GM12892 (cell line): ENCODE results near the gene LYRM4.

Experiments
- POLR2A ChIP-seq: IDR thresholded peaks from 2 replicates; pipeline ENCODE4 v1.6.1; 2011; ENCODE audit warnings: low read depth, low read length, control low read depth
- TAF1 ChIP-seq: IDR thresholded peaks from 2 replicates; pipeline ENCODE4 v1.6.1; 2011; ENCODE audit warnings: low read depth, mild to moderate bottlenecking, control low read depth, low read length, borderline replicate concordance

GRCh38 chr6:5119090-5119951 lies 141.4 kb downstream of the LYRM4 start:
- TF ChIP-seq POLR2A (no peak), TAF1 (no peak)
